Fibroblast of lung (primary cell): ENCODE results near the gene MYO5B. TPM values are rescaled to one million over a fixed set of nuclear protein-coding genes. Genes with fewer than 3 reads are reported as not detected.

ENCODE experiments used
- DNase-seq, 2 donors: peaks; one replicate each; pipeline versions ENCODE4 v3.0.0 to v3.0.0-alpha.2; 2010; ENCODE audit warnings: low read depth in 2 of 2
- H2AFZ ChIP-seq: 2 replicates; pipeline ENCODE4 v1.5.1; 2012; ENCODE audit warnings: low read length, control low read depth, inconsistent platforms
- H3K27ac ChIP-seq: 2 replicates; pipeline ENCODE4 v1.5.1; 2011; ENCODE audit warnings: low read length, control low read depth; ENCODE audit not compliant: insufficient read depth
- H3K27me3 ChIP-seq: 2 replicates; pipeline ENCODE4 v1.5.1; 2011; ENCODE audit warnings: mild to moderate bottlenecking, low read length; ENCODE audit not compliant: control insufficient read depth, insufficient read depth
- H3K36me3 ChIP-seq: 2 replicates; pipeline ENCODE4 v1.5.1; 2011; ENCODE audit warnings: low read length; ENCODE audit not compliant: control insufficient read depth, insufficient read depth
- H3K4me1 ChIP-seq: 2 replicates; pipeline ENCODE4 v1.5.1; 2011; ENCODE audit warnings: low read length; ENCODE audit not compliant: control insufficient read depth, insufficient read depth; ENCODE audit errors: extremely low read depth
- H3K4me2 ChIP-seq: 2 replicates; pipeline ENCODE4 v1.5.1; 2011; ENCODE audit warnings: low read length, control low read depth; ENCODE audit not compliant: insufficient read depth; ENCODE audit errors: extremely low read depth
- H3K4me3 ChIP-seq, 4 experiments: fragments of 200-600 bp in 1 of 4; sonication (generic) in 1 of 4; replicated peaks in 1 of 4; 2 replicates each; pipeline ENCODE4 v1.5.1; 2011 to 2016; ENCODE audit warnings: low read length in 4 of 4, low read depth in 3 of 4, mild to moderate bottlenecking in 3 of 4, control low read depth in 2 of 4, inconsistent platforms in 1 of 4, mixed read lengths in 1 of 4; ENCODE audit not compliant: insufficient read depth in 1 of 4; ENCODE audit errors: control extremely low read depth in 1 of 4
- H3K79me2 ChIP-seq: 2 replicates; pipeline ENCODE4 v1.5.1; 2012; ENCODE audit warnings: mild to moderate bottlenecking, low read length, inconsistent platforms; ENCODE audit not compliant: control insufficient read depth, insufficient read depth
- H3K9ac ChIP-seq: 2 replicates; pipeline ENCODE4 v1.5.1; 2011; ENCODE audit warnings: mild to moderate bottlenecking, low read length, control low read depth; ENCODE audit not compliant: insufficient read depth
- H3K9me3 ChIP-seq: 2 replicates; pipeline ENCODE4 v1.5.1; 2012; ENCODE audit warnings: low read depth, low read length; ENCODE audit not compliant: control insufficient read depth, insufficient read depth
- H4K20me1 ChIP-seq: 2 replicates; pipeline ENCODE4 v1.5.1; 2011; ENCODE audit warnings: low read length; ENCODE audit not compliant: control insufficient read depth, insufficient read depth; ENCODE audit errors: extremely low read depth
- EZH2 ChIP-seq: IDR thresholded peaks from 2 replicates; pipeline ENCODE4 v1.5.1; 2012; ENCODE audit warnings: low read length, control low read depth, mild to moderate bottlenecking; ENCODE audit errors: missing control alignments
- polyA plus RNA-seq, 2 donors: library from polyadenylated mRNA; depleted of rRNA in 1 of 2; stranded (reverse) in 1 of 2; unstranded in 1 of 2; fragments of >200 nt; gene quantifications; 2 replicates each; pipeline ENCODE4 v1.2.1, GENCODE V29; 2011 to 2012; ENCODE audit warnings: missing spikeins in 1 of 2
- total RNA-seq: library from RNA; depleted of rRNA; stranded (reverse); fragments of >200 nt; gene quantifications from 2 replicates; pipeline ENCODE4 v1.2.1, GENCODE V29; 2014
- TF ChIP-seq, protein P1 (sequence below), 2 donors: IDR thresholded peaks in 1 of 2; conservative IDR thresholded peaks in 1 of 2; 1 replicate in 1 of 2; 2 replicates in 1 of 2; pipeline ENCODE4 v1.5.1; 2011 to 2012; ENCODE audit warnings: low read length in 2 of 2, control low read depth in 1 of 2, inconsistent platforms in 1 of 2, low read depth in 1 of 2, mild to moderate bottlenecking in 1 of 2

Gene MYO5B
- total and polyA plus RNA-seq, 2 donors (not counting 1 experiment from before 2014, with no cell fraction given), result under 0.01 to 0.06 TPM

GRCh38 chr18:49976795-49977560 lies 218.0 kb downstream of the MYO5B start:
- peak in 1 of 2 donors; percentile 8 for DNase-seq
- TF ChIP-seq EZH2, result no peak
- TF ChIP-seq, protein P1, sequence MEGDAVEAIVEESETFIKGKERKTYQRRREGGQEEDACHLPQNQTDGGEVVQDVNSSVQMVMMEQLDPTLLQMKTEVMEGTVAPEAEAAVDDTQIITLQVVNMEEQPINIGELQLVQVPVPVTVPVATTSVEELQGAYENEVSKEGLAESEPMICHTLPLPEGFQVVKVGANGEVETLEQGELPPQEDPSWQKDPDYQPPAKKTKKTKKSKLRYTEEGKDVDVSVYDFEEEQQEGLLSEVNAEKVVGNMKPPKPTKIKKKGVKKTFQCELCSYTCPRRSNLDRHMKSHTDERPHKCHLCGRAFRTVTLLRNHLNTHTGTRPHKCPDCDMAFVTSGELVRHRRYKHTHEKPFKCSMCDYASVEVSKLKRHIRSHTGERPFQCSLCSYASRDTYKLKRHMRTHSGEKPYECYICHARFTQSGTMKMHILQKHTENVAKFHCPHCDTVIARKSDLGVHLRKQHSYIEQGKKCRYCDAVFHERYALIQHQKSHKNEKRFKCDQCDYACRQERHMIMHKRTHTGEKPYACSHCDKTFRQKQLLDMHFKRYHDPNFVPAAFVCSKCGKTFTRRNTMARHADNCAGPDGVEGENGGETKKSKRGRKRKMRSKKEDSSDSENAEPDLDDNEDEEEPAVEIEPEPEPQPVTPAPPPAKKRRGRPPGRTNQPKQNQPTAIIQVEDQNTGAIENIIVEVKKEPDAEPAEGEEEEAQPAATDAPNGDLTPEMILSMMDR (conservative IDR thresholded peaks at IDR 0.05 in 1 of 2, IDR thresholded peaks at IDR 0.05 in 1 of 2; ENCODE audit: low read depth in 1 of 2, low read length in 2 of 2), result no peak
- H3K36me3 ChIP-seq, result no peaks in the 10 kb centered on the region

GRCh38 chr18:49976001-49976400 lies 218.9 kb downstream of the MYO5B start:
- Histone ChIP-seq H4K20me1 (no peaks in the 10 kb centered on the region), H3K36me3 (no peaks in the 10 kb centered on the region), H3K9ac (no peak overlapping the region), H3K27me3 (no peaks in the 10 kb centered on the region), H3K4me1 (no peaks in the 10 kb centered on the region), H3K4me2 (no peak overlapping the region), H3K4me3 (no peak overlapping the region), H3K27ac (no peak overlapping the region), H3K9me3 (no peaks in the 10 kb centered on the region), H3K79me2 (no peaks in the 10 kb centered on the region), H2AFZ (no peak overlapping the region)
- TF ChIP-seq, protein P1 (conservative IDR thresholded peaks at IDR 0.05 in 1 of 2, IDR thresholded peaks at IDR 0.05 in 1 of 2; ENCODE audit: low read depth in 1 of 2, low read length in 2 of 2), result no peak
- no peak for TF ChIP-seq EZH2
- DNase-seq, result no peak

More at GRCh38 chr18:49976795-49977560, 218.0 kb downstream of the MYO5B start:
- Histone ChIP-seq H4K20me1 (no peaks in the 10 kb centered on the region), H2AFZ (no peak overlapping the region), H3K4me3 (no peak overlapping the region), H3K9ac (no peak overlapping the region), H3K27me3 (no peaks in the 10 kb centered on the region), H3K27ac (no peak overlapping the region), H3K4me1 (no peaks in the 10 kb centered on the region), H3K4me2 (no peak overlapping the region), H3K9me3 (no peaks in the 10 kb centered on the region), H3K79me2 (no peaks in the 10 kb centered on the region)

DNA sequence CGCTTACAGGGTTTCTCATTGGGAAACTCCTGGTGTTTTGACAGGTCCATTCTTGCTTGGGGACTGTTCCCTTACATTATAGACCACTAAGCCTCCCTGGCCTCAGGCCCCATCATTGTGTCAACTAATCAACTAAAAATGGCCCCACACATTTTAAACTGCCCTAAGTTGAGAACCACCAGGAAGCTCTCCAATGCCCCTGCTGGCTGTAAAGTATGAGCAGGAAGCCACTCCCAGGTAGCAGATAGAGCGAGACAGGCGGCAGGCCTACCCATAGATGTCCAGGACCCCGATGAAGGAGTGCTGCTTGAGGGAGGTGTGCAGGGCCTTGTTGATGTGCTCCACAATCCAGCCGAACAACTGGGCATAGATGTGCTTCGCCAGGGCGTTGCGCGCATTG lies 220.9 kb downstream of the MYO5B start:
- Histone ChIP-seq H3K27me3 (no peaks in the 10 kb centered on the region), H3K4me1 (no peaks in the 10 kb centered on the region), H3K9ac (no peak overlapping the region), H3K4me3 (no peak overlapping the region), H3K4me2 (no peak overlapping the region), H2AFZ (no peak overlapping the region), H3K9me3 (no peaks in the 10 kb centered on the region), H3K27ac (no peak overlapping the region), H4K20me1 (no peaks in the 10 kb centered on the region), H3K79me2 (no peaks in the 10 kb centered on the region), H3K36me3 (no peaks in the 10 kb centered on the region)
- DNase-seq, result no peak
- no peak for TF ChIP-seq EZH2
- TF ChIP-seq, protein P1 (conservative IDR thresholded peaks at IDR 0.05 in 1 of 2, IDR thresholded peaks at IDR 0.05 in 1 of 2; ENCODE audit: low read depth in 1 of 2, low read length in 2 of 2), result no peak
